Dedifferentiated amniotic fluid mesenchymal stem cell (primary cell): Measurements from ENCODE around the gene GPATCH1.
"Not testable (repeated sequence)": the region's sequence is repeated elsewhere in the genome, so short reads cannot be mapped to it uniquely, and the experiment has no call there.

Source experiments
- DNase-seq: peaks from one replicate; pipeline ENCODE4 v3.0.0-alpha.2; 2016; ENCODE audit errors: extremely low spot score

The GPATCH1 gene

GRCh38 chr19:33080761-33081681 is at the start of gene GPATCH1:
TSS of gene GPATCH1 (plus strand) at chr19:33081181. CDS start at chr19:33081194, 13 bp downstream.
- DNase-seq: peak; percentile 75

- no peak for DNase-seq
Observed at GRCh38 chr19:33032218-33032781, 48.7 kb upstream of the GPATCH1 start.

GRCh38 chr19:33035461-33035860 is 45.5 kb upstream of the GPATCH1 start:
- no peak for DNase-seq

GRCh38 chr19:33036370-33037167 is 44.4 kb upstream of the GPATCH1 start:
- DNase-seq: not testable (repeated sequence)

- not testable (repeated sequence) for DNase-seq
Observed at GRCh38 chr19:33037168-33038025, 43.6 kb upstream of the GPATCH1 start.

- DNase-seq: no peak
Observed at GRCh38 chr19:33039108-33039599, 41.8 kb upstream of the GPATCH1 start.

GRCh38 chr19:33039815-33040214 is 41.2 kb upstream of the GPATCH1 start:
- DNase-seq: no peak

- no peak for DNase-seq
Observed at GRCh38 chr19:33040994-33041827, 39.8 kb upstream of the GPATCH1 start.

- not testable (repeated sequence) for DNase-seq
Observed at GRCh38 chr19:33041828-33042160, 39.2 kb upstream of the GPATCH1 start.

GRCh38 chr19:33047422-33047821 is 33.6 kb upstream of the GPATCH1 start:
- no peak for DNase-seq

- no peak for DNase-seq
Observed at GRCh38 chr19:33048806-33049676, 31.9 kb upstream of the GPATCH1 start.

- DNase-seq: no peak
Observed at GRCh38 chr19:33050110-33050509, 30.9 kb upstream of the GPATCH1 start.

GRCh38 chr19:33052352-33052972 is 28.5 kb upstream of the GPATCH1 start:
- no peak for DNase-seq

- DNase-seq: no peak
Observed at GRCh38 chr19:33054623-33055022, 26.4 kb upstream of the GPATCH1 start.

- no peak for DNase-seq
Observed at GRCh38 chr19:33055718-33056117, 25.3 kb upstream of the GPATCH1 start.

- DNase-seq: no peak
Observed at GRCh38 chr19:33060586-33060985, 20.4 kb upstream of the GPATCH1 start.

GRCh38 chr19:33062902-33063301 is 18.1 kb upstream of the GPATCH1 start:
- no peak for DNase-seq

GRCh38 chr19:33063356-33063752 is 17.6 kb upstream of the GPATCH1 start:
- peak; percentile 26 for DNase-seq
